Frontal cortex (tissue), 1 donor: ENCODE measurements around the gene LTBR. TPM values are rescaled to one million over a fixed set of nuclear protein-coding genes. Genes with fewer than 3 reads are reported as not detected.

Source experiments
- small RNA-seq: library from RNA; depleted of rRNA; stranded (forward); fragments of <200 nt; gene quantifications from one replicate; pipeline ENCODE3, GENCODE V24; 2014
- total RNA-seq: library from RNA; depleted of rRNA; stranded (reverse); fragments of >200 nt; gene quantifications from one replicate; pipeline ENCODE4 v1.2.3, GENCODE V29; 2014

The LTBR gene
- total RNA-seq, 1 donor from 2014 or later: 2.4 TPM

Small RNAs within 50 kb of the gene (small RNA-seq; reads per million reads assigned to genes)
- gene RN7SL391P: not detected

Other genes with a start within 250 kb of the LTBR start
- gene CD9, start 183.8 kb upstream of the LTBR start, total RNA-seq: 26.5 TPM
- under 0.01 TPM for gene PLEKHG6, start 73.5 kb upstream of the LTBR start, total RNA-seq
- gene TNFRSF1A, start 42.1 kb upstream of the LTBR start, total RNA-seq: 4.5 TPM
- gene SCNN1A, start 8.6 kb upstream of the LTBR start, total RNA-seq: not detected
- 0.41 TPM for gene CD27, start 60.8 kb downstream of the LTBR start, total RNA-seq
- 0.82 TPM for gene TAPBPL, start 67.9 kb downstream of the LTBR start, total RNA-seq
- 1.2 TPM for gene VAMP1, start 86.5 kb downstream of the LTBR start, total RNA-seq
- 27.3 TPM for gene MRPL51, start 109.1 kb downstream of the LTBR start, total RNA-seq
- 9.4 TPM for gene NCAPD2, start 109.9 kb downstream of the LTBR start, total RNA-seq
- 1,793 TPM for gene GAPDH, start 150.4 kb downstream of the LTBR start, total RNA-seq
- gene IFFO1, start 171.9 kb downstream of the LTBR start, total RNA-seq: 4.9 TPM
- 9.4 TPM for gene NOP2, start 184.1 kb downstream of the LTBR start, total RNA-seq
- 201 TPM for gene CHD4, start 223.2 kb downstream of the LTBR start, total RNA-seq